ENCODE results near the gene CHST3. TPM values are rescaled to one million over a fixed set of nuclear protein-coding genes. Genes with fewer than 3 reads are reported as not detected.

CHST3 gene
- polyA plus RNA-seq, 1 donor from 2014 or later = 4.1 TPM

DNA sequence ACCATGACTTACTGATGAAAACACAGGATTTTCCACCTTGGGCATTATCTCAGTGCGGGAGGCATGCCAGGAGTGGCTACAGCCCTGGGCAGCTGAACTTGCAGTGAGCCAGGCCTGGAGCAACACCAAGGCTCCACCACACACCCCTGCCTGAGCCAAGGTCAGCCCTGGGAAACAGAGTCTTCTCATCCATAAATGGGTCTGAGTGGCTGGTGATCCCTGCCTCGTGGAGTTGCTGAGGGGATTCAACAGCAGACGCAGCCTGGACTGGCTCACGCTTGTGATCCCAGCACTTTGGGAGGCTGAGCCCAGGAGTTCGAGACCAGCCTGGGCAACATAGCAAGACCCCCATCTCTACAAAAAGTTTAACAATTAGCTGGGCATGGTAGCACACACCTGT, 91.9 kb downstream of the CHST3 start:
- H3K4me2 ChIP-seq (ENCODE audit: low read length) = no peak overlapping the region
- H3K9me2 ChIP-seq (ENCODE audit: insufficient read depth, low read length) = no peaks in the 10 kb centered on the region
- no peaks in the 10 kb centered on the region for H4K20me1 ChIP-seq (ENCODE audit: insufficient read depth)
- H3K36me3 ChIP-seq (ENCODE audit: insufficient read depth, low read length) = no peaks in the 10 kb centered on the region
- no peaks in the 10 kb centered on the region for H3K27me3 ChIP-seq (ENCODE audit: insufficient read depth, low read depth, low read length)
- no peak overlapping the region for H3K4me3 ChIP-seq (ENCODE audit: low read length)
- H3K9me3 ChIP-seq (ENCODE audit: low read length) = no peaks in the 10 kb centered on the region
- no peak overlapping the region for H3K9ac ChIP-seq (ENCODE audit: low read length)
- TF ChIP-seq SMC3 (conservative IDR thresholded peaks at IDR 0.05; ENCODE audit: poor library complexity) = no peak
- no peaks in the 10 kb centered on the region for H3K79me2 ChIP-seq (replicated peaks; ENCODE audit: insufficient read depth, low read length)
- no peak overlapping the region for H3K27ac ChIP-seq (ENCODE audit: low read length)
- H2AFZ ChIP-seq (ENCODE audit: low read depth, low read length) = no peak overlapping the region
- H3F3A ChIP-seq (ENCODE audit: insufficient read depth, low read length, poor library complexity, severe bottlenecking) = no peaks in the 10 kb centered on the region

DNA sequence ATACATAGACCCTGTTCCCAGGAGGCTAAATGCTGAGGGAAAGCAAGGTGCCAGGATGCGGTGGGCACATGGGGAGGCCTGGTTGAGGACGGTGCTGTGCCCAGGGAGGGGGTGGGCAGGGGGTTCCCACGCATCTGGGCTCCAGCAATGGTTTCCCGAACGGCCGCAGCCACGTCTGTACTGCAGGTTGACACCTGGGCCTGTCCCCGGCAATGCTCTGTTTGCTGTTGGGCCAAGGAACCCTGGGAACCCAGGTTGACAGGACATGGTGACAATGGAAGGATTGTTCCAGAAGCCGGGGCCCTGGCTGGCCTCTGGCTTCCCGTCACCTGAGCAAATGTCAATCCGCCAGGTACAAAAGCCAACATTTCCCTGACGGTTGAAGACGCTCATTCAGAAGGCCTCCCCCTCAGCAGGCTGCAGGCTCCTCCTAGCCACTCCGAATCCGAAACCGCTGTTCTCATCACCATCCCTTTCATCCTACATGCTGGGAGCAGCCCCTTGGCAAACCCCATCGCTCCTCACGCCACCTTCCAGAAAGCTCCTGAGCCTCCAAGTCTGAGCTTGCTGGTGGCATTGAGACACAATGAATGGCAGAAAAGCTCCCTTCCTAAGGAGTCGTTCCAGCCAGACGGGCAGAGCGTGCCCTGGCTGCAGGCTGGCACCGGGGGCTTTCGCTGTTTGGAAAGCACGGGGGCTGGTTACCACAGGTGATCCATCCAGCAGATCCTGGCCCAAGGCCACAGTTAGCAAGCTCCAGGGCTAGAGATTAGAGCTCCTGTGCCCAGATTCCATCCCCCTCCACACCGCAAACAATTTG, 92.9 kb downstream of the CHST3 start:
- no peaks in the 10 kb centered on the region for H3K9me2 ChIP-seq (ENCODE audit: insufficient read depth, low read length)
- H3K36me3 ChIP-seq (ENCODE audit: insufficient read depth, low read length) = no peaks in the 10 kb centered on the region
- TF ChIP-seq MXI1 (conservative IDR thresholded peaks at IDR 0.05; ENCODE audit: poor library complexity, severe bottlenecking) = no peak
- TF ChIP-seq EP300 (conservative IDR thresholded peaks at IDR 0.05; ENCODE audit: poor library complexity, severe bottlenecking) = no peak
- TF ChIP-seq, protein P1, sequence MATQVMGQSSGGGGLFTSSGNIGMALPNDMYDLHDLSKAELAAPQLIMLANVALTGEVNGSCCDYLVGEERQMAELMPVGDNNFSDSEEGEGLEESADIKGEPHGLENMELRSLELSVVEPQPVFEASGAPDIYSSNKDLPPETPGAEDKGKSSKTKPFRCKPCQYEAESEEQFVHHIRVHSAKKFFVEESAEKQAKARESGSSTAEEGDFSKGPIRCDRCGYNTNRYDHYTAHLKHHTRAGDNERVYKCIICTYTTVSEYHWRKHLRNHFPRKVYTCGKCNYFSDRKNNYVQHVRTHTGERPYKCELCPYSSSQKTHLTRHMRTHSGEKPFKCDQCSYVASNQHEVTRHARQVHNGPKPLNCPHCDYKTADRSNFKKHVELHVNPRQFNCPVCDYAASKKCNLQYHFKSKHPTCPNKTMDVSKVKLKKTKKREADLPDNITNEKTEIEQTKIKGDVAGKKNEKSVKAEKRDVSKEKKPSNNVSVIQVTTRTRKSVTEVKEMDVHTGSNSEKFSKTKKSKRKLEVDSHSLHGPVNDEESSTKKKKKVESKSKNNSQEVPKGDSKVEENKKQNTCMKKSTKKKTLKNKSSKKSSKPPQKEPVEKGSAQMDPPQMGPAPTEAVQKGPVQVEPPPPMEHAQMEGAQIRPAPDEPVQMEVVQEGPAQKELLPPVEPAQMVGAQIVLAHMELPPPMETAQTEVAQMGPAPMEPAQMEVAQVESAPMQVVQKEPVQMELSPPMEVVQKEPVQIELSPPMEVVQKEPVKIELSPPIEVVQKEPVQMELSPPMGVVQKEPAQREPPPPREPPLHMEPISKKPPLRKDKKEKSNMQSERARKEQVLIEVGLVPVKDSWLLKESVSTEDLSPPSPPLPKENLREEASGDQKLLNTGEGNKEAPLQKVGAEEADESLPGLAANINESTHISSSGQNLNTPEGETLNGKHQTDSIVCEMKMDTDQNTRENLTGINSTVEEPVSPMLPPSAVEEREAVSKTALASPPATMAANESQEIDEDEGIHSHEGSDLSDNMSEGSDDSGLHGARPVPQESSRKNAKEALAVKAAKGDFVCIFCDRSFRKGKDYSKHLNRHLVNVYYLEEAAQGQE (IDR thresholded peaks at IDR 0.05; ENCODE audit: borderline replicate concordance) = no peak
- no peak for TF ChIP-seq RAD21 (conservative IDR thresholded peaks at IDR 0.05)
- no peak for TF ChIP-seq EZH2 (IDR thresholded peaks at IDR 0.05; ENCODE audit: borderline replicate concordance, insufficient read depth, low read length, poor library complexity, severe bottlenecking)
- no peak for TF ChIP-seq TAF1 (IDR thresholded peaks at IDR 0.05; ENCODE audit: low read depth)
- no peak overlapping the region for H3K27ac ChIP-seq (ENCODE audit: low read length)
- H2AFZ ChIP-seq (ENCODE audit: low read depth, low read length) = no peak overlapping the region
- H3K9ac ChIP-seq (ENCODE audit: low read length) = no peak overlapping the region
- no peaks in the 10 kb centered on the region for H3F3A ChIP-seq (ENCODE audit: insufficient read depth, low read length, poor library complexity, severe bottlenecking)
- no peaks in the 10 kb centered on the region for H3K79me2 ChIP-seq (replicated peaks; ENCODE audit: insufficient read depth, low read length)
- H4K20me1 ChIP-seq (ENCODE audit: insufficient read depth) = no peaks in the 10 kb centered on the region
- no peaks in the 10 kb centered on the region for H3K27me3 ChIP-seq (ENCODE audit: insufficient read depth, low read depth, low read length)
- no peak overlapping the region for H3K4me3 ChIP-seq (ENCODE audit: low read length)
- H3K9me3 ChIP-seq (ENCODE audit: low read length) = no peaks in the 10 kb centered on the region
- H3K4me2 ChIP-seq (ENCODE audit: low read length) = no peak overlapping the region

DNA sequence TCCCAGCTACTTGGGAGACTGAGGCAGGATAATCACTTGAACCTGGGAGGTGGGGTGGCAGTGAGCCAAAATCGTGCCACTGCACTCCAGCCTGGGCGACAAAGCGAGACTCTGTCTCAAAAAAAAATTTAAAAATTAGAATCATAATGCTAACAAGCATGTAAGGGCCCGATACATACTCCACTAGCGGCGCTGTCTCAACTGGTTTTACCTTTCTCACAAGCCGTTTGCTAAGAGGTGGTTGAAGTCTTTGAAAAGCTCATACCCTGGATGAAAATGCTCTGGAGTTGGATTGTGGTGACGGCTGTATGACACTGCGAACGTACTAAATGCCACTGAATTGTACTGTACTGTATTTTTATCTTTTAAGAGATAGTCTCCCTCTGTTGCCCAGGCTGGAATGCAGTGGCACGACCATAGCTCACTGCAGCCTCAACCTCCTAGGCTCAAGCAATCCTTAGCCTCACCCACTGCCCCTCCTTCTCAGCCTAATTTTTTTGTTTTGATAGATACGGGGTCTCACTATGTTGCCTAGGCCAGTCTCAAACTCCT, 94.2 kb downstream of the CHST3 start:
- H3K9me2 ChIP-seq (ENCODE audit: insufficient read depth, low read length) = no peaks in the 10 kb centered on the region
- no peak overlapping the region for H2AFZ ChIP-seq (ENCODE audit: low read depth, low read length)
- no peaks in the 10 kb centered on the region for H3K9me3 ChIP-seq (ENCODE audit: low read length)
- H4K20me1 ChIP-seq (ENCODE audit: insufficient read depth) = no peaks in the 10 kb centered on the region
- no peak for TF ChIP-seq EZH2 (IDR thresholded peaks at IDR 0.05; ENCODE audit: borderline replicate concordance, insufficient read depth, low read length, poor library complexity, severe bottlenecking)
- no peak for TF ChIP-seq TAF1 (IDR thresholded peaks at IDR 0.05; ENCODE audit: low read depth)
- TF ChIP-seq, protein P1 (IDR thresholded peaks at IDR 0.05; ENCODE audit: borderline replicate concordance) = no peak
- TF ChIP-seq POLR2AphosphoS5 (IDR thresholded peaks at IDR 0.05) = no peak
- no peak for TF ChIP-seq SMC3 (conservative IDR thresholded peaks at IDR 0.05; ENCODE audit: poor library complexity)
- H3K27me3 ChIP-seq (ENCODE audit: insufficient read depth, low read depth, low read length) = no peaks in the 10 kb centered on the region
- H3K4me2 ChIP-seq (ENCODE audit: low read length) = no peak overlapping the region
- H3K9ac ChIP-seq (ENCODE audit: low read length) = no peak overlapping the region
- H3K4me3 ChIP-seq (ENCODE audit: low read length) = no peak overlapping the region
- no peaks in the 10 kb centered on the region for H3K79me2 ChIP-seq (replicated peaks; ENCODE audit: insufficient read depth, low read length)
- H3K36me3 ChIP-seq (ENCODE audit: insufficient read depth, low read length) = no peaks in the 10 kb centered on the region
- H3F3A ChIP-seq (ENCODE audit: insufficient read depth, low read length, poor library complexity, severe bottlenecking) = no peaks in the 10 kb centered on the region
- no peak overlapping the region for H3K27ac ChIP-seq (ENCODE audit: low read length)
